ENCODE measurements around the gene RERE.

RERE gene

DNA sequence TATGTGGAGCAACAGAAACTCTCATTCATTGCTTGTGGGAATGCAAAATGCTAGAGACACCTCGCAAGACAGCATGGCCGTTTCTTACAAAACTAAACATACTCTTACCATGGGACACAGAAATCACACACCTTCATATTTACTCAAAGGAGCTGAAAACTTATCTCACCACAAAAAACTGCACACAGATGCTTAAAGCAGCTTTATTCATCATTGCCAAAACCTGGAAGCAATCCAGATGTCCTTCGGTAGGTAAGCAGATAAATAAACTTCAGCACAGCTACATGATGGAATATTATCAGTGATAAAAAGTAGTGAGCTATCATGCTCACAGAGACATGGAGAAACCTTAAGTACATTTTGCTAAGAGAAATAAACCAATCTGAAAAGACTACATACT, 124.3 kb downstream of the RERE start:
- H3K36me3 ChIP-seq (ENCODE audit: control insufficient read depth, low read length), result no peaks in the 10 kb centered on the region
- no peak for TF ChIP-seq EZH2phosphoT487 (IDR thresholded peaks at IDR 0.05; ENCODE audit: borderline replicate concordance, low read length)
- no peak for TF ChIP-seq CTCF (IDR thresholded peaks at IDR 0.05; ENCODE audit: low read depth, low read length, poor library complexity, severe bottlenecking)
- H3K4me1 ChIP-seq (ENCODE audit: control insufficient read depth, low read length), result peaks cover 15% of the 10 kb centered on the region
- peaks cover 11% of the 10 kb centered on the region; the same call in 1 of the 2 replicates for H4K20me1 ChIP-seq (ENCODE audit: control insufficient read depth, insufficient read depth, low read depth, low read length)
- no peaks in the 10 kb centered on the region for H3F3A ChIP-seq (ENCODE audit: control insufficient read depth, insufficient read depth)
- H3K27me3 ChIP-seq (ENCODE audit: control insufficient read depth, low read length), result no peaks in the 10 kb centered on the region
- H3K9me2 ChIP-seq (replicated peaks; ENCODE audit: control insufficient read depth, low read length), result no peaks in the 10 kb centered on the region
- peaks cover 71% of the 10 kb centered on the region for H3K79me2 ChIP-seq (ENCODE audit: control insufficient read depth, low read length)
- no peaks in the 10 kb centered on the region for H3K9me3 ChIP-seq (ENCODE audit: control insufficient read depth, insufficient read depth, low read length)
- H3K4me3 ChIP-seq (ENCODE audit: low read length), result no peak overlapping the region
- no peak overlapping the region for H3K27ac ChIP-seq (ENCODE audit: low read depth, low read length)
- no peak overlapping the region for H3K4me2 ChIP-seq (ENCODE audit: low read length)

- no peak overlapping the region for H3K27ac ChIP-seq (ENCODE audit: low read depth, low read length)
- H3K4me2 ChIP-seq (ENCODE audit: low read length), result no peak overlapping the region
- H3K79me2 ChIP-seq (ENCODE audit: control insufficient read depth, low read length), result peaks cover 78% of the 10 kb centered on the region
- H3K4me3 ChIP-seq (ENCODE audit: low read length), result no peak overlapping the region
- H3K27me3 ChIP-seq (ENCODE audit: control insufficient read depth, low read length), result no peaks in the 10 kb centered on the region
- H3K4me1 ChIP-seq (ENCODE audit: control insufficient read depth, low read length), result peaks cover 21% of the 10 kb centered on the region
- TF ChIP-seq EZH2phosphoT487 (IDR thresholded peaks at IDR 0.05; ENCODE audit: borderline replicate concordance, low read length), result no peak
- TF ChIP-seq CTCF (IDR thresholded peaks at IDR 0.05; ENCODE audit: low read depth, low read length, poor library complexity, severe bottlenecking), result no peak
- peaks cover 11% of the 10 kb centered on the region; the same call in 1 of the 2 replicates for H4K20me1 ChIP-seq (ENCODE audit: control insufficient read depth, insufficient read depth, low read depth, low read length)
- no peaks in the 10 kb centered on the region for H3K9me2 ChIP-seq (replicated peaks; ENCODE audit: control insufficient read depth, low read length)
- no peaks in the 10 kb centered on the region for H3K36me3 ChIP-seq (ENCODE audit: control insufficient read depth, low read length)
- H3K9me3 ChIP-seq (ENCODE audit: control insufficient read depth, insufficient read depth, low read length), result no peaks in the 10 kb centered on the region
- no peaks in the 10 kb centered on the region for H3F3A ChIP-seq (ENCODE audit: control insufficient read depth, insufficient read depth)
These were observed 125.8 kb downstream of the RERE start for GRCh38 chr1:8691662-8692061.

DNA sequence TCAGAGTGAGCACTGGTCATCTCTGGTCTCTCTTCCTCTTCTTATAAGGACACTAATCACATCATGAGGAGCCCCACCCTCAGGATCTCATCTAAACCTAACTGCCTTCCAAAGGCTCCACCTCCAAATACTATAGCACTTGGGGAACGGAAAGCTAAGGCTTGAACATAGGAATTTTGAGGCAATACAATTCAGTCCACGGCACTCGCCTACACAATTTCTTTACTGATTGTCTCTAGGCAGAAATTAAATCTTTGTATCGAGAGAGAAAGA, 127.3 kb downstream of the RERE start:
- Histone ChIP-seq H3K9me2 (replicated peaks; ENCODE audit: control insufficient read depth, low read length) (no peaks in the 10 kb centered on the region), H3K79me2 (ENCODE audit: control insufficient read depth, low read length) (peaks cover 73% of the 10 kb centered on the region), H3K36me3 (ENCODE audit: control insufficient read depth, low read length) (no peaks in the 10 kb centered on the region), H3K27me3 (ENCODE audit: control insufficient read depth, low read length) (no peaks in the 10 kb centered on the region), H3K9me3 (ENCODE audit: control insufficient read depth, insufficient read depth, low read length) (no peaks in the 10 kb centered on the region), H3K4me3 (ENCODE audit: low read length) (no peak overlapping the region), H4K20me1 (ENCODE audit: control insufficient read depth, insufficient read depth, low read depth, low read length) (peaks cover 11% of the 10 kb centered on the region; the same call in 1 of the 2 replicates), H3K27ac (ENCODE audit: low read depth, low read length) (no peak overlapping the region), H3K4me1 (ENCODE audit: control insufficient read depth, low read length) (peaks cover 12% of the 10 kb centered on the region), H3K4me2 (ENCODE audit: low read length) (no peak overlapping the region), H3F3A (ENCODE audit: control insufficient read depth, insufficient read depth) (no peaks in the 10 kb centered on the region)
- TF ChIP-seq EZH2phosphoT487 (IDR thresholded peaks at IDR 0.05; ENCODE audit: borderline replicate concordance, low read length), result no peak
- no peak for TF ChIP-seq CTCF (IDR thresholded peaks at IDR 0.05; ENCODE audit: low read depth, low read length, poor library complexity, severe bottlenecking)
